K562 (cell line): ENCODE results near the gene ENDOV. TPM values are rescaled to one million over a fixed set of nuclear protein-coding genes. Genes with fewer than 3 reads are reported as not detected.

ENCODE experiments used
- ATAC-seq: fragments of 200-7000 bp; cut with Tn5 transposase; 3 replicates; pipeline ENCODE4 v1.9.1; 2020; ENCODE audit warnings: moderate library complexity
- BruUV-seq: library from RNA; stranded (reverse); fragments of 400-500 nt; replicated peaks from 2 replicates; lab custom pipeline; 2021; lab: Mats Ljungman, UMichigan
- CTCF ChIA-PET: fragments of 300-600 bp; formaldehyde crosslinking; extraction: SDS; loops from one replicate; lab custom pipeline; 2021; ENCODE audit warnings: low intra/inter-chr PET ratio; lab: Yijun Ruan, JAX
- POLR2A ChIA-PET: fragments of 300-600, 350-650 bp; sonication (Branson Sonifier 250); formaldehyde crosslinking; extraction: SDS; loops from one replicate; lab custom pipeline; 2021; ENCODE audit warnings: antibody characterized with exemption, inconsistent platforms; lab: Yijun Ruan, JAX
- DNase-seq, 4 experiments: peaks; one replicate each; pipeline versions ENCODE4 v3.0.0 to v3.0.0-alpha.2; 2011 to 2018; ENCODE audit warnings: low spot score in 3 of 4, mixed read lengths in 3 of 4; ENCODE audit errors: extremely low read depth in 1 of 4
- FAIRE-seq: peaks from 2 replicates; lab custom pipeline; 2011; peaks lifted over from hg19 to GRCh38; lab: Jason Lieb, UNC
- H2AFZ ChIP-seq: 2 replicates; pipeline ENCODE4 v1.6.0; 2011; ENCODE audit warnings: low read depth, low read length, control low read depth, inconsistent platforms
- H3K27ac ChIP-seq: fragments of 200-600 bp; 3 replicates; pipeline ENCODE4 v1.8.0; 2011; ENCODE audit warnings: low read depth, mild to moderate bottlenecking, control low read depth, inconsistent platforms, low read length, moderate library complexity, mixed read lengths; ENCODE audit errors: extremely low read depth
- H3K27me3 ChIP-seq, 2 experiments: fragments of 300-600 bp in 1 of 2; 2 replicates in 1 of 2; 3 replicates in 1 of 2; pipeline versions ENCODE4 v1.6.0 to v1.8.0; 2011; ENCODE audit warnings: inconsistent platforms in 2 of 2, low read length in 2 of 2, mild to moderate bottlenecking in 1 of 2, mixed read lengths in 1 of 2, moderate library complexity in 1 of 2; ENCODE audit not compliant: control insufficient read depth in 2 of 2, insufficient read depth in 2 of 2
- H3K36me3 ChIP-seq: fragments of 300-600 bp; 3 replicates; pipeline ENCODE4 v1.8.0; 2011; ENCODE audit warnings: mild to moderate bottlenecking, low read length, inconsistent platforms; ENCODE audit not compliant: control insufficient read depth, insufficient read depth
- H3K4me1 ChIP-seq, 2 experiments: fragments of 200-600 bp in 1 of 2; replicated peaks in 1 of 2; 2 replicates in 1 of 2; 3 replicates in 1 of 2; pipeline versions ENCODE4 v1.5.1 to v1.8.0; 2011; ENCODE audit warnings: inconsistent platforms in 2 of 2, low read length in 2 of 2, mild to moderate bottlenecking in 1 of 2, mixed read lengths in 1 of 2, moderate library complexity in 1 of 2; ENCODE audit not compliant: control insufficient read depth in 2 of 2, insufficient read depth in 2 of 2
- H3K4me2 ChIP-seq: 2 replicates; pipeline ENCODE4 v1.6.1; 2011; ENCODE audit warnings: low read length, control low read depth, inconsistent platforms, mixed read lengths; ENCODE audit not compliant: insufficient read depth
- H3K4me3 ChIP-seq: fragments of 200-600 bp; sonication (generic), shearing (Covaris generic); 2 replicates; pipeline ENCODE4 v1.5.1; 2016; ENCODE audit warnings: control low read depth, inconsistent platforms
- H3K79me2 ChIP-seq: fragments of 200-600 bp; 3 replicates; pipeline ENCODE4 v1.8.0; 2011; ENCODE audit warnings: low read length, inconsistent platforms; ENCODE audit not compliant: control insufficient read depth, insufficient read depth
- H3K9ac ChIP-seq, 2 experiments: 2 replicates each; pipeline versions ENCODE4 v1.6.0 to v1.6.1; 2011; ENCODE audit warnings: low read depth in 2 of 2, low read length in 2 of 2, control low read depth in 1 of 2, inconsistent platforms in 1 of 2, mild to moderate bottlenecking in 1 of 2, mixed read lengths in 1 of 2; ENCODE audit not compliant: insufficient read depth in 1 of 2
- H3K9me1 ChIP-seq: one replicate; pipeline ENCODE4 v1.6.0; 2011; ENCODE audit warnings: inconsistent platforms, mild to moderate bottlenecking, low read length, moderate library complexity; ENCODE audit not compliant: control insufficient read depth, insufficient read depth
- H3K9me3 ChIP-seq: replicated peaks from 2 replicates; pipeline ENCODE4 v1.5.1; 2011; ENCODE audit warnings: low read depth, low read length, inconsistent platforms; ENCODE audit not compliant: control insufficient read depth, insufficient read depth
- H4K20me1 ChIP-seq: replicated peaks from 2 replicates; pipeline ENCODE4 v1.6.1; 2011; ENCODE audit warnings: low read length, inconsistent platforms, mixed read lengths; ENCODE audit not compliant: control insufficient read depth, insufficient read depth
- HES1 ChIP-seq: fragments of 450-650 bp; IDR thresholded peaks from 2 replicates; pipeline ENCODE4 v1.6.1; 2016; ENCODE audit warnings: low read depth, mild to moderate bottlenecking, moderate library complexity
- IRF9 ChIP-seq: fragments of 450-650 bp; IDR thresholded peaks from 2 replicates; pipeline ENCODE4 v1.6.1; 2016; ENCODE audit warnings: missing biosample characterization, missing genetic modification characterization
- MTA1 ChIP-seq: fragments of 450-650 bp; IDR thresholded peaks from 2 replicates; pipeline ENCODE4 v1.6.1; 2017; ENCODE audit warnings: borderline replicate concordance
- PCBP2 ChIP-seq: fragments of 200-400 bp; formaldehyde crosslinking; IDR thresholded peaks from 2 replicates; pipeline ENCODE4 v1.6.1; 2018; ENCODE audit warnings: low read length, low read depth, mild to moderate bottlenecking, moderate library complexity; ENCODE audit not compliant: poor library complexity, severe bottlenecking
- SFPQ ChIP-seq: fragments of 200-400 bp; formaldehyde crosslinking; IDR thresholded peaks from 2 replicates; pipeline ENCODE4 v1.6.1; 2017; ENCODE audit warnings: mild to moderate bottlenecking, low read depth, low read length, moderate library complexity
- TCF7L2 ChIP-seq: fragments of 150-350 bp; IDR thresholded peaks from 2 replicates; pipeline ENCODE4 v1.6.1; 2016; ENCODE audit warnings: low read depth, mild to moderate bottlenecking, low read length, moderate library complexity
- ZBTB49 ChIP-seq: sonication (generic); formaldehyde crosslinking; IDR thresholded peaks from 2 replicates; pipeline ENCODE4 v1.8.0; 2022; ENCODE audit warnings: missing genetic modification reagents, mild to moderate bottlenecking, borderline replicate concordance
- ZHX1 ChIP-seq: fragments of 150-350 bp; conservative IDR thresholded peaks from 2 replicates; pipeline ENCODE4 v1.6.1; 2014; ENCODE audit warnings: low read length
- ZNF121 ChIP-seq: sonication (generic); formaldehyde crosslinking; conservative IDR thresholded peaks from 2 replicates; pipeline ENCODE4 v1.8.0; 2022; ENCODE audit warnings: missing genetic modification reagents
- ZNF277 ChIP-seq: fragments of 250-450 bp; sonication (Bioruptor Pico); IDR thresholded peaks from 2 replicates; pipeline ENCODE4 v1.8.0; 2022; ENCODE audit warnings: inconsistent platforms, mild to moderate bottlenecking, moderate library complexity, borderline replicate concordance
- WGBS: fragments of 100-300 bp; shearing (Covaris generic); methylation state at CpG from one replicate; pipeline ENCODE4 v1.1.6; 2016; ENCODE audit warnings: low coverage, mixed read lengths; ENCODE audit not compliant: insufficient coverage; ENCODE audit errors: missing lambda C conversion rate; 5-methylcytosine and 5-hydroxymethylcytosine counted together
- in situ Hi-C: fragments of 300-500 bp; cut with MboI; formaldehyde crosslinking; loops from 4 replicates; pipeline ENCODE4 v1.15.0; 2018; ENCODE audit warnings: inconsistent platforms, mixed read lengths
- intact Hi-C: fragments of 100-400 bp; cut with micrococcal nuclease; formaldehyde crosslinking; loops from 2 replicates; pipeline ENCODE4 v1.14.2; 2022
- polyA plus RNA-seq, 8 experiments: library from polyadenylated mRNA; depleted of rRNA in 4 of 8; stranded (reverse) in 5 of 8; unstranded in 3 of 8; fragments of >200 nt; fragmentation: Nextera tagmentation in 2 of 8; fragmentation: Illumina TruSeq in 1 of 8; extraction: Ambion mirVana in 2 of 8; extraction: Trizol in 1 of 8; gene quantifications; 2 replicates each; pipeline versions ENCODE4 v1.2.1 to v1.2.3, GENCODE V29; 2011 to 2014; ENCODE audit warnings: inconsistent platforms in 1 of 8, missing spikeins in 1 of 8
- total RNA-seq, 7 experiments: library from RNA; depleted of rRNA in 6 of 7; stranded (reverse); fragments of >200 nt in 6 of 7; fragmentation: Illumina TruSeq in 2 of 7; extraction: Trizol in 2 of 7; gene quantifications; 2 replicates each; pipeline versions ENCODE4 v1.2.1 to v1.2.3, GENCODE V29; 2011 to 2021; ENCODE audit warnings: low replicate concordance in 1 of 7

The ENDOV gene
- total and polyA plus RNA-seq, 9 of the 15 experiments (the other 6 are each of a cell fraction or from before 2014, with no cell fraction given) = 1.2 to 8.2 (median 3.7) TPM

GRCh38 chr17:80432350-80432955 lies 17.5 kb downstream of the ENDOV start:
- no peak for ATAC-seq
- FAIRE-seq = no peak
- Histone ChIP-seq H3K79me2 (no peaks in the 10 kb centered on the region), H4K20me1 (peaks cover 25% of the 10 kb centered on the region), H3K9me3 (no peaks in the 10 kb centered on the region; the same call in 1 of the 2 replicates), H3K4me2 (no peak overlapping the region), H3K4me1 (peaks cover 0 to 34% of the 10 kb centered on the region in 2 experiments; a peak in 2 of 5 replicates), H3K4me3 (no peak overlapping the region), H3K9ac (no peak overlapping the region), H3K27ac (no peak overlapping the region), H2AFZ (no peak overlapping the region), H3K9me1 (no peaks in the 10 kb centered on the region), H3K27me3 (peaks cover 26 to 77% of the 10 kb centered on the region in 2 experiments; a peak in 3 of 5 replicates), H3K36me3 (no peaks in the 10 kb centered on the region)
- 1% methylated on average over 15 of the region's 15 CpGs for WGBS
- DNase-seq = no peak
- no TSS peak for BruUV-seq
- intact Hi-C loops = no loop called here
- ChIA-PET CTCF (no interaction called here), POLR2A (interaction anchor here (0.6 to 1.2 kb wide), 2 partner anchors 22 to 634 kb away, joined by 3 to 4 read pairs; no protein-coding TSS in a partner anchor)
- in situ Hi-C loops = no loop called here
- no peak for TF ChIP-seq ZBTB49
- no peak for TF ChIP-seq SFPQ
- no peak for TF ChIP-seq IRF9 (tag)
- no peak for TF ChIP-seq MTA1
- no peak for TF ChIP-seq TCF7L2
- no peak for TF ChIP-seq ZNF121 (CRISPR knock-in tag)
- TF ChIP-seq ZNF277 (CRISPR knock-in tag) = no peak
- TF ChIP-seq PCBP2 = no peak
- TF ChIP-seq HES1 = no peak
- TF ChIP-seq ZHX1 = no peak
